K562 (cell line): ENCODE results near the gene ARHGAP33. TPM values are rescaled to one million over a fixed set of nuclear protein-coding genes. Genes with fewer than 3 reads are reported as not detected.

Source experiments
- ARID3B ChIP-seq: fragments of 250-450 bp; sonication (Bioruptor Pico); IDR thresholded peaks from 2 replicates; pipeline ENCODE4 v1.4.0; 2020; ENCODE audit warnings: borderline replicate concordance
- ARNT ChIP-seq, 2 experiments: fragments of 450-650 bp; IDR thresholded peaks; 2 replicates each; pipeline ENCODE4 v1.6.1; 2016; ENCODE audit warnings: mild to moderate bottlenecking in 1 of 2
- CUX1 ChIP-seq: fragments of 200-800 bp; sonication (Bioruptor generic); IDR thresholded peaks from 2 replicates; pipeline ENCODE4 v1.6.1; 2016; ENCODE audit warnings: missing genetic modification characterization, missing compliant biosample characterization
- FOXA1 ChIP-seq: fragments of 450-650 bp; IDR thresholded peaks from 2 replicates; pipeline ENCODE4 v1.6.1; 2016; ENCODE audit warnings: mild to moderate bottlenecking, borderline replicate concordance
- GABPB2 ChIP-seq: fragments of 250-450 bp; sonication (Bioruptor Pico); conservative IDR thresholded peaks from 2 replicates; pipeline ENCODE4 v1.5.1; 2021; ENCODE audit warnings: mild to moderate bottlenecking
- HNRNPK ChIP-seq: fragments of 200-400 bp; formaldehyde crosslinking; IDR thresholded peaks from one replicate; pipeline ENCODE4 v1.6.1; 2018; ENCODE audit warnings: mild to moderate bottlenecking, low read depth, low read length; ENCODE audit not compliant: poor library complexity, severe bottlenecking
- IFI16 ChIP-seq: fragments of 250-450 bp; sonication (Bioruptor Pico); IDR thresholded peaks from 2 replicates; pipeline ENCODE4 v2.1.2; 2022; ENCODE audit warnings: mild to moderate bottlenecking, inconsistent platforms
- KDM2B ChIP-seq: fragments of 250-450 bp; sonication (Bioruptor Pico); IDR thresholded peaks from 2 replicates; pipeline ENCODE4 v1.8.0; 2021; ENCODE audit warnings: mild to moderate bottlenecking, moderate library complexity
- NELFE ChIP-seq: IDR thresholded peaks from 2 replicates; pipeline ENCODE4 v1.6.1; 2011; ENCODE audit warnings: mild to moderate bottlenecking; ENCODE audit not compliant: insufficient read depth, insufficient read length
- NFATC3 ChIP-seq: fragments of 450-650 bp; IDR thresholded peaks from 2 replicates; pipeline ENCODE4 v1.6.1; 2017; ENCODE audit warnings: mild to moderate bottlenecking
- NR0B1 ChIP-seq: fragments of 450-650 bp; IDR thresholded peaks from one replicate; pipeline ENCODE4 v1.6.1; 2018; ENCODE audit warnings: mild to moderate bottlenecking, moderate library complexity; ENCODE audit not compliant: partially characterized antibody
- RNF219 ChIP-seq: fragments of 250-450 bp; sonication (Bioruptor Pico); IDR thresholded peaks from 2 replicates; pipeline ENCODE4 v1.5.0; 2022; ENCODE audit warnings: mild to moderate bottlenecking
- ZFP30 ChIP-seq: fragments of 250-450 bp; sonication (Bioruptor Pico); IDR thresholded peaks from 2 replicates; pipeline ENCODE4 v1.8.0; 2022; ENCODE audit warnings: moderate library complexity, mild to moderate bottlenecking, inconsistent platforms, borderline replicate concordance
- ZNF174 ChIP-seq: fragments of 250-450 bp; sonication (Bioruptor Pico); IDR thresholded peaks from 2 replicates; pipeline ENCODE4 v1.4.0; 2020; ENCODE audit warnings: mild to moderate bottlenecking
- ZNF253 ChIP-seq: fragments of 250-450 bp; sonication (Bioruptor Pico); conservative IDR thresholded peaks from 2 replicates; pipeline ENCODE4 v1.6.1; 2021; ENCODE audit warnings: mild to moderate bottlenecking
- ZNF324 ChIP-seq: fragments of 250-450 bp; sonication (Bioruptor Pico); IDR thresholded peaks from 2 replicates; pipeline ENCODE4 v1.4.0; 2020; ENCODE audit warnings: mild to moderate bottlenecking
- ZNF586 ChIP-seq: fragments of 450-650 bp; formaldehyde crosslinking; conservative IDR thresholded peaks from 2 replicates; pipeline ENCODE4 v1.4.0; 2020; ENCODE audit warnings: mild to moderate bottlenecking, moderate library complexity
- ZNF589 ChIP-seq: fragments of 200-800 bp; sonication (Bioruptor generic); IDR thresholded peaks from 2 replicates; pipeline ENCODE4 v1.6.1; 2016; ENCODE audit warnings: low read depth, missing genetic modification characterization, missing compliant biosample characterization
- polyA plus RNA-seq, 8 experiments: library from polyadenylated mRNA; depleted of rRNA in 4 of 8; stranded (reverse) in 5 of 8; unstranded in 3 of 8; fragments of >200 nt; fragmentation: Nextera tagmentation in 2 of 8; fragmentation: Illumina TruSeq in 1 of 8; extraction: Ambion mirVana in 2 of 8; extraction: Trizol in 1 of 8; gene quantifications; 2 replicates each; pipeline versions ENCODE4 v1.2.1 to v1.2.3, GENCODE V29; 2011 to 2014; ENCODE audit warnings: inconsistent platforms in 1 of 8, missing spikeins in 1 of 8
- total RNA-seq, 7 experiments: library from RNA; depleted of rRNA in 6 of 7; stranded (reverse); fragments of >200 nt in 6 of 7; fragmentation: Illumina TruSeq in 2 of 7; extraction: Trizol in 2 of 7; gene quantifications; 2 replicates each; pipeline versions ENCODE4 v1.2.1 to v1.2.3, GENCODE V29; 2011 to 2021; ENCODE audit warnings: low replicate concordance in 1 of 7

ARHGAP33 gene
- total and polyA plus RNA-seq, 9 of the 15 experiments (the other 6 are each of a cell fraction or from before 2014, with no cell fraction given) = 0.06 to 26.6 (median 1.6) TPM; not detected in 1

GRCh38 chr19:35775298-35776101 lies at the start of gene ARHGAP33 (continued):
- TF ChIP-seq NFATC3 (no peak), KDM2B (no peak), ARNT (IDR thresholded peaks at IDR 0.05) (no peak), ZNF586 (CRISPR knock-in tag) (no peak), NELFE (no peak), HNRNPK (no peak), GABPB2 (CRISPR knock-in tag) (no peak), ZNF253 (no peak), CUX1 (CRISPR knock-in tag) (no peak), ZFP30 (no peak), IFI16 (CRISPR knock-in tag) (no peak), ZNF324 (CRISPR knock-in tag) (no peak), ZNF589 (CRISPR knock-in tag) (no peak), ARID3B (CRISPR knock-in tag) (no peak), RNF219 (no peak), FOXA1 (no peak), NR0B1 (no peak), ZNF174 (CRISPR knock-in tag) (no peak)
